Hepatocyte (in vitro differentiated cells): ENCODE results near the gene SUDS3. TPM values are rescaled to one million over a fixed set of nuclear protein-coding genes. Genes with fewer than 3 reads are reported as not detected.
"Not testable (repeated sequence)": the region's sequence is repeated elsewhere in the genome, so short reads cannot be mapped to it uniquely, and the experiment has no call there.

Experiments
- DNase-seq: peaks from one replicate; pipeline ENCODE4 v3.0.0-alpha.2; 2016; ENCODE audit warnings: low spot score
- H2AFZ ChIP-seq: fragments of 200-600 bp; sonication (generic); 2 replicates; pipeline ENCODE4 v1.6.0; 2016; ENCODE audit warnings: antibody characterized with exemption, mild to moderate bottlenecking
- H3K27ac ChIP-seq: fragments of 200-600 bp; sonication (generic); 2 replicates; pipeline ENCODE4 v1.5.1; 2016; ENCODE audit warnings: mild to moderate bottlenecking
- H3K27me3 ChIP-seq: fragments of 200-600 bp; sonication (generic); 2 replicates; pipeline ENCODE4 v1.6.1; 2016
- H3K36me3 ChIP-seq: fragments of 200-600 bp; sonication (generic); replicated peaks from 2 replicates; pipeline ENCODE4 v1.5.1; 2016; ENCODE audit warnings: low read depth; ENCODE audit not compliant: insufficient read depth
- H3K4me1 ChIP-seq: fragments of 200-600 bp; sonication (generic); 2 replicates; pipeline ENCODE4 v1.5.1; 2016; ENCODE audit warnings: mild to moderate bottlenecking, moderate library complexity; ENCODE audit not compliant: insufficient read depth
- H3K4me2 ChIP-seq: fragments of 200-600 bp; sonication (generic); 2 replicates; pipeline ENCODE4 v1.6.0; 2016
- H3K4me3 ChIP-seq: fragments of 200-600 bp; sonication (generic); 2 replicates; pipeline ENCODE4 v1.5.1; 2016; ENCODE audit warnings: mild to moderate bottlenecking
- H3K79me2 ChIP-seq: fragments of 200-600 bp; sonication (generic); 2 replicates; pipeline ENCODE4 v1.6.0; 2017; ENCODE audit warnings: mild to moderate bottlenecking
- H3K9me2 ChIP-seq: fragments of 200-600 bp; sonication (generic); replicated peaks from 2 replicates; pipeline ENCODE4 v1.6.0; 2017; ENCODE audit warnings: mild to moderate bottlenecking; ENCODE audit not compliant: insufficient read depth
- H3K9me3 ChIP-seq: fragments of 200-600 bp; sonication (generic); 2 replicates; pipeline ENCODE4 v1.5.1; 2016; ENCODE audit warnings: low read depth, mild to moderate bottlenecking
- H4K20me1 ChIP-seq: fragments of 200-600 bp; sonication (generic); 2 replicates; pipeline ENCODE4 v1.6.0; 2016; ENCODE audit warnings: mild to moderate bottlenecking; ENCODE audit not compliant: insufficient read depth, poor library complexity, severe bottlenecking
- CTCF ChIP-seq: fragments of 200-600 bp; sonication (generic); IDR thresholded peaks from 2 replicates; pipeline ENCODE4 v1.5.1; 2016; ENCODE audit warnings: antibody characterized with exemption, mild to moderate bottlenecking; ENCODE audit not compliant: poor library complexity
- EZH2 ChIP-seq: fragments of 200-600 bp; sonication (generic); IDR thresholded peaks from 2 replicates; pipeline ENCODE4 v1.6.1; 2016; ENCODE audit warnings: antibody characterized with exemption, mild to moderate bottlenecking, borderline replicate concordance
- EZH2phosphoT487 ChIP-seq: fragments of 200-600 bp; sonication (generic); IDR thresholded peaks from one replicate; pipeline ENCODE4 v1.6.1; 2018; ENCODE audit warnings: antibody characterized with exemption, mild to moderate bottlenecking, low read depth, moderate library complexity; ENCODE audit not compliant: unreplicated experiment, severe bottlenecking
- WGBS: methylation state at CpG from one replicate; pipeline ENCODE4 v1.1.6; 2016; ENCODE audit warnings: low lambda C conversion rate; ENCODE audit errors: missing lambda C conversion rate; 5-methylcytosine and 5-hydroxymethylcytosine counted together
- polyA plus RNA-seq: library from polyadenylated mRNA; unstranded; fragments of >200 nt; fragmentation: Nextera tagmentation; extraction: Ambion mirVana; gene quantifications from 2 replicates; pipeline ENCODE4 v1.2.1, GENCODE V29; 2016
- total RNA-seq: library from RNA; depleted of rRNA; stranded (reverse); fragments of >200 nt; gene quantifications from 2 replicates; pipeline ENCODE4 v1.2.3, GENCODE V29; 2014

The SUDS3 gene
- total and polyA plus RNA-seq, 2 experiments from 2014 or later: 21.1 to 40.0 TPM

GRCh38 chr12:118402251-118402650 is 25.9 kb downstream of the SUDS3 start:
- no peaks in the 10 kb centered on the region for H3K36me3 ChIP-seq
- H3K9me3 ChIP-seq: no peaks in the 10 kb centered on the region
- no peaks in the 10 kb centered on the region for H3K79me2 ChIP-seq
- TF ChIP-seq CTCF (no peak), EZH2phosphoT487 (no peak), EZH2 (no peak)
- no peak overlapping the region for H3K27ac ChIP-seq
- no peaks in the 10 kb centered on the region for H3K4me1 ChIP-seq
- no peak for DNase-seq
- H3K4me2 ChIP-seq: no peak overlapping the region
- H3K27me3 ChIP-seq: no peaks in the 10 kb centered on the region
- WGBS: 93% methylated on average over 6 of the region's 6 CpGs
- no peak overlapping the region for H2AFZ ChIP-seq
- no peaks in the 10 kb centered on the region for H4K20me1 ChIP-seq
- no peaks in the 10 kb centered on the region for H3K9me2 ChIP-seq
- H3K4me3 ChIP-seq: no peak overlapping the region

- no peak overlapping the region for H3K27ac ChIP-seq
- H3K4me2 ChIP-seq: no peak overlapping the region
- H3K9me3 ChIP-seq: no peaks in the 10 kb centered on the region
- H3K36me3 ChIP-seq: no peaks in the 10 kb centered on the region
- no peak overlapping the region for H2AFZ ChIP-seq
- WGBS: 39% methylated on average over 4 of the region's 4 CpGs
- H3K4me1 ChIP-seq: no peaks in the 10 kb centered on the region
- H3K79me2 ChIP-seq: no peaks in the 10 kb centered on the region
- H3K27me3 ChIP-seq: no peaks in the 10 kb centered on the region
- peak; percentile 80 for TF ChIP-seq CTCF
- no peak for TF ChIP-seq EZH2
- H3K9me2 ChIP-seq: no peaks in the 10 kb centered on the region
- H3K4me3 ChIP-seq: no peak overlapping the region
- no peaks in the 10 kb centered on the region for H4K20me1 ChIP-seq
- DNase-seq: peak; percentile 82
Observed at GRCh38 chr12:118404876-118405521, 28.6 kb downstream of the SUDS3 start.

GRCh38 chr12:118408241-118408640 is 31.9 kb downstream of the SUDS3 start:
- not testable (repeated sequence) for H3K36me3 ChIP-seq, H3K27me3 ChIP-seq

DNA sequence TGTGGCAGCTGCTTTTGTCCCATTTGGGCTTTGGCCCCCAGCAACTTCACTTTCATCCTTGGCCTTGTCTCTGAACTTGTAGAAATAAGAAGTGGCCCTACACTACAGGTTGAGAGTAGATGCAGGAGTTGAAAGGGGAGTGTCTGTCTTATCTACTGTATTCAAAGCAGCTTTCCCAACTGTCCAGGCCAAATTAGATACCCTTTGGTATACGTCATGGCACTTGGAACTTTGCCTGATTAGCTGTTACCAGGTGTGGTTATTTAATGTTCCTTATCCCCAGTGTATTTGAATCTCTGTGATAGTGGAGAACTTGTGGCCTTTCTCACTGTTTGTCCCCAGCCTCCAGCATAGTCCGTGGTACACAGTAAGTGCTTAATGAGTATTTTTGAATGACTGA is 33.5 kb downstream of the SUDS3 start:
- Histone ChIP-seq H4K20me1 (no peaks in the 10 kb centered on the region), H3K4me1 (no peaks in the 10 kb centered on the region), H3K4me2 (no peak overlapping the region), H3K36me3 (no peaks in the 10 kb centered on the region), H2AFZ (no peak overlapping the region), H3K4me3 (no peak overlapping the region), H3K79me2 (no peaks in the 10 kb centered on the region), H3K27ac (no peak overlapping the region), H3K27me3 (no peaks in the 10 kb centered on the region), H3K9me2 (no peaks in the 10 kb centered on the region), H3K9me3 (no peaks in the 10 kb centered on the region)
- DNase-seq: no peak
- TF ChIP-seq CTCF: no peak
- 92% methylated on average over 2 of the region's 2 CpGs for WGBS

More at GRCh38 chr12:118408241-118408640, 31.9 kb downstream of the SUDS3 start:
- H3K4me1 ChIP-seq, H2AFZ ChIP-seq, H3K4me3 ChIP-seq, H4K20me1 ChIP-seq, DNase-seq, H3K27ac ChIP-seq, H3K9me3 ChIP-seq, H3K4me2 ChIP-seq, H3K79me2 ChIP-seq, H3K9me2 ChIP-seq: not testable (repeated sequence)
- 90% methylated on average over 8 of the region's 8 CpGs for WGBS
